Small intestine (tissue), 7 donors: ENCODE measurements around the gene CCDC196. TPM values are rescaled to one million over a fixed set of nuclear protein-coding genes. Genes with fewer than 3 reads are reported as not detected.

ENCODE experiments used
- DNase-seq, 2 donors: peaks; one replicate each; pipeline versions ENCODE4 v3.0.0 to v3.0.0-alpha.2; 2013
- FAIRE-seq: peaks from 2 replicates; lab custom pipeline; 2012; peaks lifted over from hg19 to GRCh38; lab: Jason Lieb, UNC
- H3K27ac ChIP-seq, 3 donors: one replicate each; pipeline ENCODE4 v1.5.1; 2013; ENCODE audit warnings: low read length in 2 of 3, mild to moderate bottlenecking in 2 of 3, control low read depth in 1 of 3, inconsistent platforms in 1 of 3, low read depth in 1 of 3, moderate library complexity in 1 of 3
- H3K27me3 ChIP-seq, 3 donors: one replicate each; pipeline ENCODE4 v1.6.1; 2013; ENCODE audit warnings: low read length in 3 of 3, inconsistent platforms in 1 of 3; ENCODE audit not compliant: control insufficient read depth in 3 of 3, insufficient read depth in 3 of 3
- H3K36me3 ChIP-seq, 3 donors: one replicate each; pipeline ENCODE4 v1.6.1; 2013; ENCODE audit warnings: low read length in 3 of 3, inconsistent platforms in 1 of 3, low read depth in 1 of 3, mild to moderate bottlenecking in 1 of 3, moderate library complexity in 1 of 3; ENCODE audit not compliant: control insufficient read depth in 3 of 3, insufficient read depth in 2 of 3
- H3K4me1 ChIP-seq, 3 donors: one replicate each; pipeline ENCODE4 v1.6.1; 2013; ENCODE audit warnings: low read length in 2 of 3, inconsistent platforms in 1 of 3, low read depth in 1 of 3, mild to moderate bottlenecking in 1 of 3, moderate library complexity in 1 of 3; ENCODE audit not compliant: control insufficient read depth in 3 of 3, insufficient read depth in 2 of 3
- H3K4me3 ChIP-seq, 3 donors: one replicate each; pipeline ENCODE4 v1.5.1; 2013; ENCODE audit warnings: low read length in 3 of 3, control low read depth in 1 of 3, inconsistent platforms in 1 of 3, low read depth in 1 of 3, mild to moderate bottlenecking in 1 of 3, moderate library complexity in 1 of 3
- H3K9me3 ChIP-seq, 2 donors: one replicate each; pipeline ENCODE4 v1.6.1; 2013; ENCODE audit warnings: low read depth in 1 of 2, low read length in 1 of 2; ENCODE audit not compliant: control insufficient read depth in 2 of 2, insufficient read depth in 1 of 2
- WGBS, 3 donors: extraction: QIAGEN DNeasy Blood & Tissue Kit; methylation state at CpG; one replicate each; pipeline ENCODE4 v1.1.7; 2013; 5-methylcytosine and 5-hydroxymethylcytosine counted together
- polyA plus RNA-seq, 4 donors: library from polyadenylated mRNA; stranded (reverse) in 3 of 4; unstranded in 1 of 4; fragments of 200-250 nt in 3 of 4; fragments of 120-200 nt in 1 of 4; gene quantifications; one replicate each; pipeline versions ENCODE4 v1.2.1 to v1.2.3, GENCODE V29; 2013
- donor health status: healthy with polysubstance abuse.
- donor health status: control.
- donor health status: control.
- donor health status: Bipolar disorder and iron deficiency.
- donor health status: healthy.

CCDC196 gene
- polyA plus RNA-seq, 4 donors: 0.03 to 1.3 TPM; not detected in 2

DNA sequence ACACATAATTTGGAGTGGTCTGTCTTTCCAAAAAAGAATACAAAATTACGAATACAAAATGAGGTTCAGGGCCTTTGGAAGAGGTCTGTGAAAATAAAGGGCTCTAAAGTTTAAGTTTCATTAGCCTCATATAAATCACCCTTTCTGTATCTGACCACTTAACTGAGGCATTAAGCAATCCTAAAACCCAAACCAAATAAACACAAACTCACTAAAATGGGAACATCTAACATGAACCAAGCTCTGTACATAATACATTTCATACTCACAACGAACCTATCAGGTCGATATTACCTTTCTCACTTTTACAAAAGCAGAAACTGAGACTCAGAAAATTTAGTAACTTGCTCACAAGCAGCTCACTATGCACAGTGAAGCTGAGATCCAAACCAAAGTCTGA is 1.1 kb upstream of the CCDC196 start:
- FAIRE-seq: no peak
- no peaks in the 10 kb centered on the region for H3K36me3 ChIP-seq

GRCh38 chr14:66487164-66487563 is 993 bp downstream of the CCDC196 start:
- no peaks in the 10 kb centered on the region for H3K9me3 ChIP-seq
- FAIRE-seq (no peak), DNase-seq (no peak)
- H3K27me3 ChIP-seq: no peaks in the 10 kb centered on the region
- no peak overlapping the region for H3K27ac ChIP-seq
- no peak overlapping the region for H3K4me3 ChIP-seq
- H3K4me1 ChIP-seq: peaks cover 0 to 2% (median 0%) of the 10 kb centered on the region in 3 donors
- H3K36me3 ChIP-seq: no peaks in the 10 kb centered on the region
- 64 to 77% (median 66%) methylated on average over 2 of the region's 2 CpGs for WGBS, 3 donors

More for the DNA sequence above, 1.1 kb upstream of the CCDC196 start:
- Histone ChIP-seq H3K4me3 (no peak overlapping the region), H3K27me3 (no peaks in the 10 kb centered on the region), H3K4me1 (peaks cover 0 to 2% (median 0%) of the 10 kb centered on the region in 3 donors), H3K27ac (no peak overlapping the region), H3K9me3 (no peaks in the 10 kb centered on the region)
- DNase-seq: no peak
- WGBS, 3 donors: 65 to 76% (median 67%) methylated on average over 3 of the region's 3 CpGs

DNA sequence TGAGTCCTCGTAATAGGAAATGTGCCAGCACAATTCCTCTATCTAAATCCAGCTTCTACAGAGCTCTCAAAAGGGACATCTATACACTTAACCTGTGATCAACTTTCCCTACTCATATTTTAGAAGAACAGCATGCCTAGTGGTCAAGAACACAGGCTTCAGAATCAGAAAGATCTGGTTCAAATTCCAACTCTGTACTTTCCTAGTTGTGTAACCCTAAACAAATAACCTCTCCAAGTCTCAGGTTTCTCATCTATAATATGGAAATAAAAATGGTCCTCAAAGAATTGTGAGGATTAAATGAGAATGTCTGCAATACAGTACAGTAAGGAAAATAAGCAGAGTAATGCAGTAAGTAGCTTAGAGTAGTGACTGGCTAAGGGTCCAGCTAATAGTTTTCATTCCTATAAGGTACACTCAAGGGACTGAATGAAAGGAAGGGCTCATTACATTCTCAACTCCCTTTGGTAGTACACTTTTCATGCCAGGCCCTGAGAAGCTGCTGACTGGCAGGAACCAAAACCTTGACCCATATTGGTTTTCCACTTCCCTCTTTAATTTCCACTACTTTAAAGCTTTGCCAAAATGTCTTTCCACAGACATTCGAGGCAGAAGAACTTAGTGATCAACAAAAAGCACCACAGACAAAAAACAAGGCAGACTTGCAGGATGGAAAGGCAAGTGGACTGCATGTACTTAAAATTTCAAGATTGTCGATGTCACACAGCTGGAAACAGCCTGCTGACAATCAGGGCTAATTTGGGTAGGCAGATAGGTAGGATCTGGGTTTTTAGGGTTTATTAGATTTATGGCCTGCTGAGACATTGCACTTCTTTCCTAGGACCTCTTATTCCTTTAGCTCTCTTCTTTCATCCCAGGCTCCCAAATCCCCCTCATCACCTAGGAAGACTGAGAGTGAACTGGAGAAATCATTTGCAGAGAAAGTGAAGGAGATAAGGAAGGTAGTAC is 4.3 kb downstream of the CCDC196 start:
- Histone ChIP-seq H3K4me1 (no peaks in the 10 kb centered on the region), H3K36me3 (no peaks in the 10 kb centered on the region), H3K27ac (no peak overlapping the region), H3K27me3 (no peaks in the 10 kb centered on the region), H3K9me3 (no peaks in the 10 kb centered on the region), H3K4me3 (no peak overlapping the region)
- FAIRE-seq: no peak
- DNase-seq: no peak
- 72 to 82% (median 77%) methylated on average over 3 of the region's 3 CpGs for WGBS, 3 donors

GRCh38 chr14:66493750-66494149 is 7.6 kb downstream of the CCDC196 start:
- DNase-seq (no peak), FAIRE-seq (no peak)
- Histone ChIP-seq H3K4me3 (no peak overlapping the region), H3K27ac (no peak overlapping the region), H3K36me3 (no peaks in the 10 kb centered on the region), H3K9me3 (no peaks in the 10 kb centered on the region), H3K4me1 (no peaks in the 10 kb centered on the region), H3K27me3 (no peaks in the 10 kb centered on the region)

DNA sequence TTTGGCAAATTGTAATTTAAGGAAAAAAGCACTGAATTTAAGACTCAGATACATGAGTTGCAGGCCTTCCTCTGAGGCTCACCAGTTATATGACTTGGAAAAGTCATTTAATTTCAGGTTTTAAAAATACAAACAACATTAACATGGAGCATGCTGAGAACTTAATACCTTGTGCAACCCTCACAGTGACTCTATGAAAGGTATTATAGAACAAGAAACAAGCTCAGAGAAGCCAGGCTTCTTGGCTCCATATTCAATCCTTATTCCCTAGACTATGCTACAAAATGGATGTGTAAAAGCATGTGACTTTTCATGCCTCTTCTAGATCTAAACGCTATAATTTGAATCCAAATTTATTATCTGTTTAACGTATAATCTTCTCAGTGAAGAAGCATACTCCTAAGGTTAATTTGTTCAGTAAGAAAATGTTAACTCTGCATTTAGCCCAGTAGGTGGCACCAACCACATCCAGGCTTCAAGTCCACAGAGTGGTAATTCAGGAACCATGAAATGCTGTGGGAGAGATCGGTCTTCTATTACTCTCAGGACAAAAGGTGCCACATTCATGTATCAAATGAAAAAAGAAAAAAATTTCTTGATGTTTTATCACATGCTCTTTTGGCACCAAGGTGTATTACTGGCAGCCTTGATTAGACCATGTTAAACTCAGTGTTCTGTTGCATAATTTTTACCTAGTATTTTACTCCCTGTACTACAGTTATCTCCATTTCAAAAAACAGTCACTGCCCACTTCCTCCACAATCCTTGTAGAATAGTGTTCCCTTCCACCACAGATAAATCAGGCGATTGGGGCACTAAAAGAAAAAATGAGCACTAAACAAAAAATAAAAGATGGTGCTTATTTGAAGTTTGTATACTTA is 9.3 kb downstream of the CCDC196 start:
- no peak overlapping the region for H3K27ac ChIP-seq
- no peaks in the 10 kb centered on the region for H3K36me3 ChIP-seq
- H3K4me1 ChIP-seq: no peaks in the 10 kb centered on the region
- no peaks in the 10 kb centered on the region for H3K27me3 ChIP-seq
- 2 to 3% (median 3%) methylated on average over 4 of the region's 4 CpGs for WGBS, 3 donors
- DNase-seq: peak; percentile 74 to 78
- peak; percentile 84 for FAIRE-seq
- no peak overlapping the region for H3K4me3 ChIP-seq
- H3K9me3 ChIP-seq: no peaks in the 10 kb centered on the region

DNA sequence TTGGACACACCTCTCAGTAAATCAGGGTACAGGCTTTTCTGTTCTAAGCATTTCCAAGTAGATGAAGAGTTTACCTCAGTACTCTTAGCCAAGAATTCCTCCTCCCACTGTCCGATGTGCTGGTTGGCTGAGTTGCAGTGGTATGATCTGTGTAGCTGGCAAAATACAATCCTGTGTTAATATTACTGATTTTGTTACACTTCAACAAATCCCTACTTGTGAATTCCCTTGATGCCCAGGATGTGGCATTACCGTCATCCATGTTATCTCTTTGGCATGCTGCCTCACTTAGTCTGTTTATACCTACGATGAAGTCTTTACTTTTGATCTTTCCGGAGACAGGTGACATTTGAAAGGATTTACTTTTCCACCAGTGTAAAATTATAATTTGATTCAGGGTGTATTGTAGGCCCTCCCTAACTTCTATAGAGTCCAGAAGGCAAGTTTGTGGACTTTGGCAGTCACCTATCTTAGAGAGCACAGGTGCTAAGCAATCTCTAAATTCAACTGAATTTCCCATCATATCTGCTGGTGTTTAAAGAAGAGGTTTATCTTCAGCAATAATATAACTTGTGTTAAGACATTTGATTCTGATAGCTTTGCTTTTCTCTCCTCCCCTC is 10.1 kb downstream of the CCDC196 start:
- H3K36me3 ChIP-seq: no peaks in the 10 kb centered on the region
- peak overlapping the region in 1 of 3 donors; percentile 7 for H3K4me3 ChIP-seq
- no peak for FAIRE-seq
- no peak overlapping the region for H3K27ac ChIP-seq
- no peaks in the 10 kb centered on the region for H3K27me3 ChIP-seq
- H3K9me3 ChIP-seq: no peaks in the 10 kb centered on the region
- DNase-seq: peak; percentile 28 to 41
- WGBS, 3 donors: 9 to 55% (median 37%) methylated on average over 4 of the region's 4 CpGs
- H3K4me1 ChIP-seq: no peaks in the 10 kb centered on the region

DNA sequence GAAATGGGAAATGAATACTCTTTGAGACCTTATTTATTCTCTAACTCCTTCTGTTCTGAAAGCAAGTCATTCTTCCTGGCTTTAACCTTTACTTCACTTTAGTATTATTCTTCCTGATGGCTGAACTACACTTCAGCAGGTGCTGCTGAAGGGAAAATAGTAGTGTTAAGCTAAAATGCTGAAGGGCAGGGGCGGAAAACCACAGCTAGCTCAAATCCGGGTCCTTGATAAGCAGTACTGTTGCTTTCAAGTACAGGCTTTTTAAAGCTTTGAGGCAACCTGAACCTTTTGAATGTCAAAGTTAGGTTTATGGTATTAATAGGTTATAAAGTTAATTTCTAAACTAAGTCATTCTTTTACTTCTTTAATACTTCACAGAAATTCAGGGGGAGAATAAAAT is 10.7 kb downstream of the CCDC196 start:
- Histone ChIP-seq H3K36me3 (no peaks in the 10 kb centered on the region), H3K27ac (no peak overlapping the region), H3K9me3 (no peaks in the 10 kb centered on the region), H3K27me3 (no peaks in the 10 kb centered on the region), H3K4me1 (no peaks in the 10 kb centered on the region), H3K4me3 (no peak overlapping the region)
- DNase-seq: peak in 1 of 2 donors; percentile 16
- no peak for FAIRE-seq
- 13 to 38% (median 18%) methylated on average over 2 of the region's 2 CpGs for WGBS, 3 donors

DNA sequence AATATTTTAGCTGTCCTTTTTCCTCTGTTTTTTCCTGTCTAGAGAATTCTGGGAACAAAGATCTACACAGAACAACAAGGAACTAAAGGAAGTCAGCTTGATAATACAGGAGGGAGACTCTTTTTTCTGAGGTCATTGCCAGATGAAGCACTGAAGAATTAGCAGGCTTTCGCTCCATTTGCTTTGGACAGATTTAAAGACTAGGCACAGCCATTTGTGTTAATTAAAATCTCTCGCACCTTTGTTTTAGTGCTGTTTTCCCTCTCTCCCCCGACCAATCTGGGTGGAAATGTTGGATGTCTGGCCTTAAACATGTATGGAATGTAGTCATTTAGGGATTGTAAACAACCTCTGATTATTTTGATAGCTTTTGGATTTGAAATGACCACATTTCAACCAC is 12.1 kb downstream of the CCDC196 start:
- no peak for FAIRE-seq
- no peaks in the 10 kb centered on the region for H3K36me3 ChIP-seq
- no peak overlapping the region for H3K27ac ChIP-seq
- WGBS, 3 donors: 70 to 74% (median 73%) methylated on average over 3 of the region's 3 CpGs
- H3K27me3 ChIP-seq: no peaks in the 10 kb centered on the region
- H3K4me3 ChIP-seq: no peak overlapping the region
- DNase-seq: no peak
- no peaks in the 10 kb centered on the region for H3K9me3 ChIP-seq
- no peaks in the 10 kb centered on the region for H3K4me1 ChIP-seq
